Measurements from ENCODE around the gene MTA3. TPM values are rescaled to one million over a fixed set of nuclear protein-coding genes. Genes with fewer than 3 reads are reported as not detected.

The MTA3 gene
- total and polyA plus RNA-seq, 2 experiments from 2014 or later = 52.2 to 52.9 TPM

DNA sequence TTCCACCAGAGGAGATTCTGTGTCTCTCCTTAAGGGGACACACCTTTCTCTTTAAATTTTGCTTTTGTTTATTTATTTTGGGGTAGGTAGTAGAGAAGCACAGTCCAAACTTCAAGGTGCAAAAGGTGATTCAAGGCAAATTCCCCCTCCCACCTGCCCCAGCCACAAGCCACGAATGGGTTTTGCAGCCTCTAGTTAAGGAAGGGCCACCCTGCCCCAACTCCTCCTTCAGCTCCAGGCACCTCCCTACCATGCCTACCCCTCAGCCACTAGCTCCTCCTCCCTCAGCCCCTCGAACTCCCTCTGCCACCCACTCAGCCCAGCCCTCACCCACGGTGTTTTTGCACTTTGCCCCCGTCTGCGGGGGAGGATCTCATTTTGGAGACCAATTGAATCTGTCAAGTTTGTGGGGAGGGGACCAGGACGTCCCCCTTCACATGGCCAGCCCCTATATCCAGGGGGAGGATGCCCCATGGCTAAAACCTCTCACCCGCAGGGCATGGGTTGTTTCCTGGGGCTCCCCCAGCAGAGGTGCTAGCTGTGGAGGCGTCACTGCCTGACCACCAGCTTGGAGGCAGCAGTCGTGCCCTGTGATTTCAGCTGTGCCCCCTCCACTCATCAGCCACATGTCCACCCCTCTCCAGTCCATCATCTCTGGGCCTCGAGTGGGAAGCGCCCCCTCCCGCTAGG lies 219.5 kb downstream of the MTA3 start:
- H3K36me3 ChIP-seq = no peaks in the 10 kb centered on the region
- DNase-seq (ENCODE audit: low read depth in 1 of 2, low spot score in 1 of 2) = no peak
- no peaks in the 10 kb centered on the region for H3K9me3 ChIP-seq (ENCODE audit: low read depth)
- no peak overlapping the region for H3K4me3 ChIP-seq
- TF ChIP-seq, protein P1, sequence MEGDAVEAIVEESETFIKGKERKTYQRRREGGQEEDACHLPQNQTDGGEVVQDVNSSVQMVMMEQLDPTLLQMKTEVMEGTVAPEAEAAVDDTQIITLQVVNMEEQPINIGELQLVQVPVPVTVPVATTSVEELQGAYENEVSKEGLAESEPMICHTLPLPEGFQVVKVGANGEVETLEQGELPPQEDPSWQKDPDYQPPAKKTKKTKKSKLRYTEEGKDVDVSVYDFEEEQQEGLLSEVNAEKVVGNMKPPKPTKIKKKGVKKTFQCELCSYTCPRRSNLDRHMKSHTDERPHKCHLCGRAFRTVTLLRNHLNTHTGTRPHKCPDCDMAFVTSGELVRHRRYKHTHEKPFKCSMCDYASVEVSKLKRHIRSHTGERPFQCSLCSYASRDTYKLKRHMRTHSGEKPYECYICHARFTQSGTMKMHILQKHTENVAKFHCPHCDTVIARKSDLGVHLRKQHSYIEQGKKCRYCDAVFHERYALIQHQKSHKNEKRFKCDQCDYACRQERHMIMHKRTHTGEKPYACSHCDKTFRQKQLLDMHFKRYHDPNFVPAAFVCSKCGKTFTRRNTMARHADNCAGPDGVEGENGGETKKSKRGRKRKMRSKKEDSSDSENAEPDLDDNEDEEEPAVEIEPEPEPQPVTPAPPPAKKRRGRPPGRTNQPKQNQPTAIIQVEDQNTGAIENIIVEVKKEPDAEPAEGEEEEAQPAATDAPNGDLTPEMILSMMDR (IDR thresholded peaks at IDR 0.05; ENCODE audit: low read depth, low read length) = no peak
- no peak overlapping the region for H3K27ac ChIP-seq
- H3K4me1 ChIP-seq (ENCODE audit: low read depth) = no peaks in the 10 kb centered on the region
- peaks cover 11% of the 10 kb centered on the region for H3K27me3 ChIP-seq

DNA sequence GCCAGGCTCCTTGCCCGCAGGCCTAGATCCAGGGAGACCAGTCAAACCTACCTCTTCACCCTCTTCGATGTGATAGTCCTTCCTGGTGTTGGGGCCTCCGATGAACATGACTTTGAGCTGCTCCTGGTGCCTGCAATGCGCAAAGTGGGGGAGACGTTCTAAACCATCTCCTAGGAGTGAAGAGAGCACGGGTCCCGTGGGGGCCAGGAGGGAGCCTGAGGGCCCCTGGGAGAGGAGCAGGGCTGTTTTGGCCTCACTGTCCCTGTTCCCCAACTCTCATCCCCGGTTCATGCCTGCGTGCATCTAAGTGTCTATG lies 220.0 kb downstream of the MTA3 start:
- Histone ChIP-seq H3K36me3 (no peaks in the 10 kb centered on the region), H3K27ac (no peak overlapping the region), H3K9me3 (ENCODE audit: low read depth) (no peaks in the 10 kb centered on the region), H3K4me3 (no peak overlapping the region), H3K4me1 (ENCODE audit: low read depth) (no peaks in the 10 kb centered on the region), H3K27me3 (peaks cover 16% of the 10 kb centered on the region)
- TF ChIP-seq, protein P1 (IDR thresholded peaks at IDR 0.05; ENCODE audit: low read depth, low read length) = no peak
- no peak for DNase-seq (ENCODE audit: low read depth in 1 of 2, low spot score in 1 of 2)

DNA sequence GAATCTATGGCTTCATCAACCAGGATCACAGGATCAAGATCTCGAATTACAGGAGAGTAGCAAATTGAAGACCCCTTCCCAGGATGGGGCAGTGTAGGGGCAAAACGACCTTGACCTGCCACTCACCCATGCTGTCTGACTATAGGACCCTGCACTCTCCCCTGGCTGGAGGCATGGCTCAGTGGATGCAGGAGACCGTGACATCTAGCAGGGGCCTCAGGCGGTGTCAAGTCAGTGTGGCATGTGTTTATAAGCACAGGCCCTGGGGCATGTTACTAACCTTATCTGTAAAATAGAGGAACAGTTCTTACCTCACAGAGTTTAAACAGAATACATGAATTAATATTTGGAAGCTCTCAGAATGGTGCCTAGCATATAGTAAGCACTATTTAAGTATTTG lies 220.4 kb downstream of the MTA3 start:
- TF ChIP-seq, protein P1 (IDR thresholded peaks at IDR 0.05; ENCODE audit: low read depth, low read length) = no peak
- Histone ChIP-seq H3K4me3 (no peak overlapping the region), H3K27me3 (peaks cover 16% of the 10 kb centered on the region), H3K27ac (no peak overlapping the region), H3K9me3 (ENCODE audit: low read depth) (no peaks in the 10 kb centered on the region), H3K4me1 (ENCODE audit: low read depth) (no peaks in the 10 kb centered on the region), H3K36me3 (no peaks in the 10 kb centered on the region)
- no peak for DNase-seq (ENCODE audit: low read depth in 1 of 2, low spot score in 1 of 2)

DNA sequence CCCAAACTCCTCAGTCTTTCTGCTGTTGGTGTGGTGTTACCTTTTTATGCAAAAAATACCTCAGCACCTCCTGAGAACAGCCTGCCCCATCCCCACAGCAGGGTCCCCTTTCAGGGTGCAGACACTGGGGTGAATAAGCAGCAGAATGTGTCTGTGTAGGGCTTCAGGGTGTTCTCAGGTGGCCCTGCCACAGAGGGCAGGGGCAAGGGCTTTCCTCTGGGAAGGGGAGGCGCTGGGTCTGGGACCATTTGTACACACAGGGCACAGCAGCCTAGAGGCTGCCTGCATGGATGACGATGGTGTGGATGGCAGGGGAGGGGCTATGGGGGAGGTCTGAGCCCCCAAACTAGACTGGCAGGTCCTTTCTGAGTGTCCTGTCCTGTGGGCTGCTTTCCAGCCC lies 221.3 kb downstream of the MTA3 start:
- no peak overlapping the region for H3K27ac ChIP-seq
- no peaks in the 10 kb centered on the region for H3K36me3 ChIP-seq
- H3K4me1 ChIP-seq (ENCODE audit: low read depth) = no peaks in the 10 kb centered on the region
- peaks cover 16% of the 10 kb centered on the region for H3K27me3 ChIP-seq
- DNase-seq (ENCODE audit: low read depth in 1 of 2, low spot score in 1 of 2) = no peak
- H3K4me3 ChIP-seq = no peak overlapping the region
- TF ChIP-seq, protein P1 (IDR thresholded peaks at IDR 0.05; ENCODE audit: low read depth, low read length) = no peak
- no peaks in the 10 kb centered on the region for H3K9me3 ChIP-seq (ENCODE audit: low read depth)

DNA sequence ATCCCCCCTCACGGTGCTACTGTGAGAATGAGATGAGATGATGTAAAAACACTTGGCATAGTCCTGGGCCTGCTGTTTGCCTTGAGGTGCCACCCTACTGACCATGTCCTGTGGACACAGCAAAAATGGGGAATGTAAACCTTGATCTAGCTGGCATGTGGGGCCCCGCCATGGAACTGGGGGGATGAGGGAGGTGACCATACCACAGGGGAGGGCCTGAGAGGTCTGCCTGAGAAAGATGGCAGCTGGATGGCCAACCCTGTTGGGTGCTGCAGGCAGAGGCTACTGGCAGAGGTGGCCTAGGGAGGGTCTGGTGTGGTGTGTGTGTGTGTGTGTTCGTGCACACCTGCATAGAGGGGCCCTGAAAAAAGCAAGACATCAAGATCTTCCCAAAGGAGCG lies 223.2 kb downstream of the MTA3 start:
- Histone ChIP-seq H3K9me3 (ENCODE audit: low read depth) (no peaks in the 10 kb centered on the region), H3K4me3 (no peak overlapping the region), H3K27ac (no peak overlapping the region), H3K36me3 (no peaks in the 10 kb centered on the region), H3K27me3 (peaks cover 16% of the 10 kb centered on the region), H3K4me1 (ENCODE audit: low read depth) (no peaks in the 10 kb centered on the region)
- TF ChIP-seq, protein P1 (IDR thresholded peaks at IDR 0.05; ENCODE audit: low read depth, low read length) = no peak
- no peak for DNase-seq (ENCODE audit: low read depth in 1 of 2, low spot score in 1 of 2)
